A549 (cell line): Measurements from ENCODE around the gene TEX264. TPM values are rescaled to one million over a fixed set of nuclear protein-coding genes. Genes with fewer than 3 reads are reported as not detected.

ENCODE experiments used
- ATAC-seq, 2 experiments: fragments of 200-7000 bp in 1 of 2; fragments of >200 bp in 1 of 2; cut with Nextera tagmentation in 1 of 2; cut with Tn5 transposase in 1 of 2; 3 replicates each; pipeline versions ENCODE4 v1.8.0 to v1.9.1; 2018 to 2020; ENCODE audit warnings: mild to moderate bottlenecking in 1 of 2, moderate library complexity in 1 of 2
- CTCF ChIA-PET: fragments of 300-600 bp; sonication (Branson Sonifier 250); formaldehyde crosslinking; extraction: SDS; loops from one replicate; lab custom pipeline; 2021; ENCODE audit warnings: antibody characterized with exemption, inconsistent platforms; lab: Yijun Ruan, JAX
- POLR2A ChIA-PET: fragments of 350-600 bp; formaldehyde crosslinking; extraction: SDS; loops from one replicate; lab custom pipeline; 2021; ENCODE audit warnings: antibody characterized with exemption, inconsistent platforms; lab: Yijun Ruan, JAX
- DNase-seq, 2 experiments: peaks; one replicate each; pipeline versions ENCODE4 v3.0.0 to v3.0.0-alpha.2; 2011 to 2016; ENCODE audit warnings: low read depth in 1 of 2, low spot score in 1 of 2
- FAIRE-seq: peaks from 2 replicates; lab custom pipeline; 2011; peaks lifted over from hg19 to GRCh38; lab: Jason Lieb, UNC
- H3K27ac ChIP-seq, 2 experiments: fragments of >200 bp; sonication (Bioruptor Twin); formaldehyde crosslinking; 3 replicates each; pipeline ENCODE4 v1.5.1; 2016 to 2017
- H3K4me1 ChIP-seq: fragments of >200 bp; sonication (Bioruptor Twin); formaldehyde crosslinking; 3 replicates; pipeline ENCODE4 v1.6.1; 2016
- H3K4me2 ChIP-seq: fragments of >200 bp; sonication (Bioruptor Twin); formaldehyde crosslinking; 3 replicates; pipeline ENCODE4 v1.6.1; 2016
- H3K4me3 ChIP-seq: fragments of >200 bp; sonication (Bioruptor Twin); formaldehyde crosslinking; 3 replicates; pipeline ENCODE4 v1.5.1; 2016
- H3K9me3 ChIP-seq: fragments of >200 bp; sonication (Bioruptor Twin); formaldehyde crosslinking; 3 replicates; pipeline ENCODE4 v1.6.1; 2016
- CEBPB ChIP-seq, 2 experiments: fragments of >200 bp in 1 of 2; sonication (Bioruptor Twin) in 1 of 2; formaldehyde crosslinking in 1 of 2; IDR thresholded peaks; 2 replicates each; pipeline ENCODE4 v1.6.1; 2012 to 2016
- EHMT2 ChIP-seq: fragments of 200-600 bp; sonication (generic); IDR thresholded peaks from 2 replicates; pipeline ENCODE4 v1.6.1; 2016; ENCODE audit warnings: antibody characterized with exemption, low read depth, mild to moderate bottlenecking, moderate library complexity
- HOXA7 ChIP-seq: fragments of 250-450 bp; sonication (Bioruptor Pico); IDR thresholded peaks from 2 replicates; pipeline ENCODE4 v1.5.0; 2020; ENCODE audit warnings: mild to moderate bottlenecking, moderate library complexity
- HOXB13 ChIP-seq: fragments of 250-450 bp; sonication (Bioruptor Pico); IDR thresholded peaks from 2 replicates; pipeline ENCODE4 v1.5.0; 2020; ENCODE audit warnings: low read depth, mild to moderate bottlenecking, moderate library complexity
- HOXB5 ChIP-seq: fragments of 250-450 bp; sonication (Bioruptor Pico); IDR thresholded peaks from 2 replicates; pipeline ENCODE4 v1.5.0; 2020; ENCODE audit warnings: mild to moderate bottlenecking, moderate library complexity
- JUNB ChIP-seq: fragments of >200 bp; sonication (Bioruptor Twin); formaldehyde crosslinking; IDR thresholded peaks from 2 replicates; pipeline ENCODE4 v1.6.1; 2016
- KDM1A ChIP-seq: fragments of 200-600 bp; sonication (generic); IDR thresholded peaks from 2 replicates; pipeline ENCODE4 v1.6.1; 2016; ENCODE audit warnings: low read depth, mild to moderate bottlenecking
- MYC ChIP-seq: IDR thresholded peaks from 2 replicates; pipeline ENCODE4 v1.6.1; 2012; ENCODE audit warnings: mild to moderate bottlenecking, inconsistent platforms, low read length, improper control_type of control experiment, borderline replicate concordance
- PBX3 ChIP-seq: IDR thresholded peaks from 2 replicates; pipeline ENCODE4 v1.6.1; 2012
- RFX5 ChIP-seq: fragments of 450-650 bp; IDR thresholded peaks from 2 replicates; pipeline ENCODE4 v1.7.1; 2014; ENCODE audit warnings: antibody characterized with exemption, mild to moderate bottlenecking, moderate library complexity
- SMC3 ChIP-seq: fragments of >200 bp; sonication (Bioruptor Twin); formaldehyde crosslinking; IDR thresholded peaks from 3 replicates; pipeline ENCODE4 v1.6.1; 2018; ENCODE audit warnings: inconsistent platforms
- TFCP2L1 ChIP-seq: fragments of 250-450 bp; sonication (Bioruptor Pico); IDR thresholded peaks from 2 replicates; pipeline ENCODE4 v1.5.0; 2021; ENCODE audit warnings: mild to moderate bottlenecking
- TP53 ChIP-seq: fragments of 250-450 bp; sonication (Bioruptor Pico); IDR thresholded peaks from 2 replicates; pipeline ENCODE4 v1.5.0; 2021; ENCODE audit warnings: mild to moderate bottlenecking, moderate library complexity
- ZSCAN20 ChIP-seq: fragments of 250-450 bp; sonication (Bioruptor Pico); IDR thresholded peaks from 2 replicates; pipeline ENCODE4 v1.8.0; 2022; ENCODE audit warnings: mild to moderate bottlenecking, moderate library complexity
- WGBS: methylation state at CpG from one replicate; pipeline ENCODE4 v1.1.6; 2017; ENCODE audit errors: missing lambda C conversion rate; 5-methylcytosine and 5-hydroxymethylcytosine counted together
- polyA plus RNA-seq, 4 experiments: library from polyadenylated mRNA; depleted of rRNA in 3 of 4; stranded (reverse); fragments of >200 nt; fragmentation: RNase III in 1 of 4; extraction: RNeasy Plus Mini Kit Qiagen cat#74134 plus additional on column Dnase treatment in 1 of 4; gene quantifications; 2 replicates in 3 of 4; 3 replicates in 1 of 4; pipeline ENCODE4 v1.2.3, GENCODE V29; 2011 to 2017
- TF ChIP-seq, protein P1 (sequence below): IDR thresholded peaks from 2 replicates; pipeline ENCODE4 v1.6.1; 2012; ENCODE audit warnings: low read depth, borderline replicate concordance
- TF ChIP-seq, protein P2 (sequence below): fragments of >200 bp; sonication (Bioruptor Twin); formaldehyde crosslinking; IDR thresholded peaks from 3 replicates; pipeline ENCODE4 v1.5.1; 2016
- TF ChIP-seq, protein P3 (sequence below): fragments of >200 bp; sonication (Bioruptor Twin); formaldehyde crosslinking; IDR thresholded peaks from 2 replicates; pipeline ENCODE4 v1.6.1; 2016

The TEX264 gene
- polyA plus RNA-seq, 2 of the 4 experiments (the other 2 are of a cell fraction), result 47.9 to 54.7 TPM

DNA sequence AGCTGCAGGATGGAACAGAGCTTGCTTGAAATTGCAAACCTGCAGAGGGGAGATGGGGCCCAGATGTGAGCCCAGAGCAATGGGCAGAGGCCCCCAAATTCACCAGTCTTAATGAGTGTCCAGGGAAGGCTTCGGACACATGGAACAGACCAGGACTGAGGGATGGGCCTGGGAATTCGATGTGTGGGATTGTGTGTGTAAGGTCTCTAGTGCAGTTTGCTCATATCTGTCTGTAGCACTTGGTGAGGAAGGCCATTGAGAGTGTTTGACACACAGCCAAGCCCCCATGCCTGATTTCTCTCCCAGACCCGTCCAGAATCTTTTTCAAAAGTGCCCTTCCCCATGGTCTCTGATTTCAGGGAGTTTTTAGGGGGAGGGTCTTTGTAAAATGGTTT is 17.2 kb downstream of the TEX264 start:
- ATAC-seq (no peak), FAIRE-seq (no peak), DNase-seq (no peak)
- TF ChIP-seq, protein P1, sequence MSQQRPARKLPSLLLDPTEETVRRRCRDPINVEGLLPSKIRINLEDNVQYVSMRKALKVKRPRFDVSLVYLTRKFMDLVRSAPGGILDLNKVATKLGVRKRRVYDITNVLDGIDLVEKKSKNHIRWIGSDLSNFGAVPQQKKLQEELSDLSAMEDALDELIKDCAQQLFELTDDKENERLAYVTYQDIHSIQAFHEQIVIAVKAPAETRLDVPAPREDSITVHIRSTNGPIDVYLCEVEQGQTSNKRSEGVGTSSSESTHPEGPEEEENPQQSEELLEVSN, result no peak
- no peak for TF ChIP-seq PBX3
- Histone ChIP-seq H3K4me2 (no peak overlapping the region), H3K4me3 (no peak overlapping the region), H3K27ac (no peak overlapping the region), H3K9me3 (no peaks in the 10 kb centered on the region), H3K4me1 (no peaks in the 10 kb centered on the region)
- 80% methylated on average over 3 of the region's 3 CpGs for whole genome bisulfite sequencing
- POLR2A ChIA-PET, result no interaction called here
- CTCF ChIA-PET, result interaction anchor here (2.0 kb wide), 1 partner anchor 186 kb away, joined by 7 read pairs; no protein-coding TSS in a partner anchor

GRCh38 chr3:51691021-51691420 is 20.0 kb downstream of the TEX264 start:
- no peak for DNase-seq
- CTCF ChIA-PET, result interaction anchor here (0.6 to 3.4 kb wide), 2 partner anchors 9 to 16 kb away, joined by 3 to 18 read pairs; no protein-coding TSS in a partner anchor
- WGBS, result 82% methylated on average over 5 of the region's 5 CpGs
- no peaks in the 10 kb centered on the region for H3K4me1 ChIP-seq
- no peak for TF ChIP-seq HOXB5 (CRISPR knock-in tag)
- TF ChIP-seq, all 56 proteins: peak for 0
- ATAC-seq (no peak), FAIRE-seq (no peak)
- Histone ChIP-seq H3K4me3 (no peak overlapping the region), H3K4me2 (no peak overlapping the region), H3K27ac (no peak overlapping the region), H3K9me3 (no peaks in the 10 kb centered on the region)
- POLR2A ChIA-PET, result interaction anchor here (1.0 kb wide), 1 partner anchor 191 kb away, joined by 8 read pairs; the partner anchor contains the start of gene DCAF1

DNA sequence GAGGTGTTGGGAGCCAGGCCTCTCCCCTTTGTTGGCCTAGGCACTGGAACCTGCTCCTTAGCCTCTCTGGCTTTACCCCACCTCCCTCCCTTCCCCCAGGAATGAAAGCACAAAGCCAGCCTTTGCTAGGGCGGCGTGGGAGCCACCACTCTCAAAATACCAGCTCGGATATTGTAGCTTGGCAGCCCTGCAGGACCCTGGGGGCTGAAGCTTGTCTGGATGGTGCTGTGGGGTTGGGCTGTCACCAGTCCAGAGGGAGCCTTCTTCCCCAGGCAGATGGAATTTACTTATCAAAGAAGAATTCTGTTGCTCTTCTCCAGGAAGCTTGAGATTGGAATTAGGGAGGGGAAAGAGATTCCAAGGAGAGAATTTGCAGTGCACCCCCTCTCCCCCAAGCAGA is 20.9 kb downstream of the TEX264 start:
- no peak for DNase-seq
- Histone ChIP-seq H3K4me1 (no peaks in the 10 kb centered on the region), H3K9me3 (no peaks in the 10 kb centered on the region), H3K27ac (no peak overlapping the region), H3K4me2 (no peak overlapping the region), H3K4me3 (no peak overlapping the region)
- CTCF ChIA-PET, result interaction anchor here (3.4 kb wide), 1 partner anchor 10 kb away, joined by 18 read pairs; no protein-coding TSS in a partner anchor
- POLR2A ChIA-PET, result no interaction called here
- WGBS, result no CpG with 5 or more reads among the region's 3 CpGs
- TF ChIP-seq JUNB (no peak), ZSCAN20 (CRISPR knock-in tag) (no peak)
- FAIRE-seq, result no peak
- no peak for ATAC-seq

DNA sequence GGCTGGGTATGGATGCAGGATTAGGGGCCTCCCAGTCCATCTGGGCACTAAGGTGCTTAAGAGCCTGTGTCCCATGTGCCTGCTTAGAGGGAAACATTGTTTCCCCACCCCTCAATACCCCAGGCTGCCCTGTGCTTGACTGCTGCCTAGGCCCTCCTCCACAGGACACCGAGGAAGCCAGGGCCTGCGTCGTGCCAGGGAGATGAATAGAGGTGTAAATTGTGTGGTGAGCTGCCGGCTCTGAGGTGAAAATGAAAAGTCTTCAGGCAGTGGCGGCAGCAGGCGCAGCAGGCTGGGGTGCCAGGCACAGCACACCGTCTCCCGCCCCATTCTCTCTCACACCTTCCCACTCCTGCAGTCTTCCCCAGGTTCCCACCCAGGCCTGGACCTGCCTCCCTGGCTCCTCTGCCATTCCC is 21.9 kb downstream of the TEX264 start:
- POLR2A ChIA-PET, result no interaction called here
- WGBS, result 89% methylated on average over 8 of the region's 8 CpGs

GRCh38 chr3:51696954-51697353 is 25.9 kb downstream of the TEX264 start:
- ChIA-PET POLR2A (no interaction called here), CTCF (interaction anchor here (1.2 to 5.7 kb wide), 3 partner anchors 15 to 27 kb away, joined by 3 to 29 read pairs (median 5); no protein-coding TSS in a partner anchor)
- no peak for DNase-seq
- Histone ChIP-seq H3K4me2 (no peak overlapping the region), H3K4me1 (no peaks in the 10 kb centered on the region), H3K9me3 (no peaks in the 10 kb centered on the region), H3K4me3 (no peak overlapping the region), H3K27ac (no peak overlapping the region)
- ATAC-seq, result no peak
- 100% methylated on average over 9 of the region's 10 CpGs for WGBS
- no peak for FAIRE-seq
- TF ChIP-seq CEBPB (IDR thresholded peaks at IDR 0.05) (no peak), TP53 (no peak), HOXA7 (no peak), HOXB13 (CRISPR knock-in tag) (no peak), PBX3 (no peak), MYC (no peak), EHMT2 (no peak), RFX5 (no peak)
- TF ChIP-seq, protein P2, sequence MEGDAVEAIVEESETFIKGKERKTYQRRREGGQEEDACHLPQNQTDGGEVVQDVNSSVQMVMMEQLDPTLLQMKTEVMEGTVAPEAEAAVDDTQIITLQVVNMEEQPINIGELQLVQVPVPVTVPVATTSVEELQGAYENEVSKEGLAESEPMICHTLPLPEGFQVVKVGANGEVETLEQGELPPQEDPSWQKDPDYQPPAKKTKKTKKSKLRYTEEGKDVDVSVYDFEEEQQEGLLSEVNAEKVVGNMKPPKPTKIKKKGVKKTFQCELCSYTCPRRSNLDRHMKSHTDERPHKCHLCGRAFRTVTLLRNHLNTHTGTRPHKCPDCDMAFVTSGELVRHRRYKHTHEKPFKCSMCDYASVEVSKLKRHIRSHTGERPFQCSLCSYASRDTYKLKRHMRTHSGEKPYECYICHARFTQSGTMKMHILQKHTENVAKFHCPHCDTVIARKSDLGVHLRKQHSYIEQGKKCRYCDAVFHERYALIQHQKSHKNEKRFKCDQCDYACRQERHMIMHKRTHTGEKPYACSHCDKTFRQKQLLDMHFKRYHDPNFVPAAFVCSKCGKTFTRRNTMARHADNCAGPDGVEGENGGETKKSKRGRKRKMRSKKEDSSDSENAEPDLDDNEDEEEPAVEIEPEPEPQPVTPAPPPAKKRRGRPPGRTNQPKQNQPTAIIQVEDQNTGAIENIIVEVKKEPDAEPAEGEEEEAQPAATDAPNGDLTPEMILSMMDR, result no peak
- TF ChIP-seq, protein P1, result no peak

More for the DNA sequence above, 21.9 kb downstream of the TEX264 start:
- CTCF ChIA-PET, result interaction anchor here (1.3 kb wide), 1 partner anchor 12 kb away, joined by 3 read pairs; no protein-coding TSS in a partner anchor
- TF ChIP-seq TFCP2L1 (CRISPR knock-in tag) (no peak), PBX3 (no peak), KDM1A (no peak), SMC3 (no peak)
- TF ChIP-seq, protein P3, sequence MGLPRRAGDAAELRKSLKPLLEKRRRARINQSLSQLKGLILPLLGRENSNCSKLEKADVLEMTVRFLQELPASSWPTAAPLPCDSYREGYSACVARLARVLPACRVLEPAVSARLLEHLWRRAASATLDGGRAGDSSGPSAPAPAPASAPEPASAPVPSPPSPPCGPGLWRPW, result no peak
- FAIRE-seq (no peak), DNase-seq (no peak), ATAC-seq (no peak)
- H3K4me3 ChIP-seq, result no peak overlapping the region
- no peaks in the 10 kb centered on the region for H3K4me1 ChIP-seq
- H3K9me3 ChIP-seq, result no peaks in the 10 kb centered on the region
- no peak overlapping the region for H3K4me2 ChIP-seq
- H3K27ac ChIP-seq, result no peak overlapping the region
